ENCODE results near the gene PXK.

Gene PXK

GRCh38 chr3:58383476-58383875 lies 50.8 kb downstream of the PXK start:
- DNase-seq (ENCODE audit: low read depth in 1 of 2, low spot score in 1 of 2), result no peak

- no peak for DNase-seq (ENCODE audit: low read depth in 1 of 2, low spot score in 1 of 2)
Observed at GRCh38 chr3:58383904-58384303, 51.2 kb downstream of the PXK start.

DNA sequence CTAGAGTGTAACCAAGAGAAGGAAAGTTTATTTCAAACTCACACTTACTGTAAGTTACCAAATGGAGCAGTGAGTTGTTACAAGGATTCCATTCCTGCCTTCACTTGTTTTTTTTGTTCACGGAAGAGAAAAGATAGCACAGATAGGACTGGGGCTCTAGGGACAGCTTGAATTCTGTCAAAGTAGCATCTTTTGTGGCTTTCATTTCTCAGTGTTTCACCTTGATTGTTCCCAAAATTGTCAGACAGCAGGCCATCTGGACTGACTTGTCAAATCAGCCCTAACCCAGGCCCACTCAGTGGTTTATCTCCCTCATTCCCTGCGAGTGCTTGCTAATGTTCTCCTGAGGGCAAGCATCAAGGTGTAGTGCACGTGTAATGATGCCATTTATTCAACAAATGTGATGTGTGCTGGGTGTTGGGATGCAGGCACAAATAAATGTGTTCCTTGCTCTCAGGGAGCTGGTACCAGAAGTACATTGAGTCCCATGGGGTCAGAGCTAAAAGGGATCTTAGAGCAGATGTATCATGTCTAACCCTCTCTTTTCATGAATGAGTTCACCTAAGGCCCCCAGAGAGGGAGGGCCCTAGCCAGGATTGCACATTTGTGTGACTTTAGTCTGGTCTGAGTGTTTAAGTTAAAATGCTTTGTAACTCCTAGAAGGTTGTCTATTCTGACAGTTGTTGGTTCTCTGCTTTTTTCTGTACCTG lies 51.8 kb downstream of the PXK start:
- no peak for DNase-seq (ENCODE audit: low read depth in 1 of 2, low spot score in 1 of 2)

- DNase-seq (ENCODE audit: low read depth in 1 of 2, low spot score in 1 of 2), result no peak
Observed at GRCh38 chr3:58386626-58387365, 54.1 kb downstream of the PXK start.

DNA sequence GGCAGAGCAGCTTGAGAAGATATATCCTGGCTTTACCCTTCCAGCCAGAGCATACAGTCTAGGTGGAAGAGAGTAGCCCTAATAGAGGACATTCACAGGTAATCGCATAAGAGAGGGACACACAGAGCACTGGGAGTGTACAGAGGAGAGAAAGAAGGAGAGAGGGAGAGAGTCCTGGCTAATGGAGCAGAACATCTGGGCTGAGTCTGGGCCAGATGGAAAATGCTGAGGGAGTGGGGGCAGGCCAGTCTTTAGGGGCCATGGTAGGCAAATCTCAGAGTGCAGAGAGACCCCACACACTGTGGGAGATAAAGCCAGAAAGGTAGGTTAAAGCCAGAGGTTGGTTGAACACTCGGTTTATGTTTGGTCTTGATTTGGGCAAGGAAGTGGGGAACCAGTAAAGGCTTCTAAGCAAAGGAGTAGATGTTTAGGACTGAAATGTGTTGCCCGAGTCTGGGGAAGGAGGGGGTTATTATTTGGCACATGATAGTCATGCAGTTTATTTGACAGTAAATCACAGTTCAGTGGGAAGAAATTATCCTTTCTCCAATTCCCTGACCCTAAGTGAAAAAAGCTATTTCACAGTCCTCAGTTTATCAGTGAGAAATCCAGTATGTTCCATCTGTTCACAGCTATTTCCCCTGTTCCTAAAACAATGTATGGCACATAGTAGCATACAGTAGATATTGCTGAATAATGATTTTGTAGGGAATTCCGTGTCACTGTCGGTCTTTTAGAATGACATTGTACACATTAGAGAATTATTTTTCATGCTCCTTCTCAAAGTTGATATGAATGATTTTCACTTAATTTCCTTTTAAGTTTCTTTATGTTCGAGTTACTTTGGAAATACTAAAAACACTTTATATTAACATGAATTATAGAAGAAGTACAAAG lies 55.2 kb downstream of the PXK start:
- DNase-seq (ENCODE audit: low read depth in 1 of 2, low spot score in 1 of 2), result no peak

- DNase-seq (ENCODE audit: low read depth in 1 of 2, low spot score in 1 of 2), result no peak
Observed at GRCh38 chr3:58388550-58389091, 55.9 kb downstream of the PXK start.

DNA sequence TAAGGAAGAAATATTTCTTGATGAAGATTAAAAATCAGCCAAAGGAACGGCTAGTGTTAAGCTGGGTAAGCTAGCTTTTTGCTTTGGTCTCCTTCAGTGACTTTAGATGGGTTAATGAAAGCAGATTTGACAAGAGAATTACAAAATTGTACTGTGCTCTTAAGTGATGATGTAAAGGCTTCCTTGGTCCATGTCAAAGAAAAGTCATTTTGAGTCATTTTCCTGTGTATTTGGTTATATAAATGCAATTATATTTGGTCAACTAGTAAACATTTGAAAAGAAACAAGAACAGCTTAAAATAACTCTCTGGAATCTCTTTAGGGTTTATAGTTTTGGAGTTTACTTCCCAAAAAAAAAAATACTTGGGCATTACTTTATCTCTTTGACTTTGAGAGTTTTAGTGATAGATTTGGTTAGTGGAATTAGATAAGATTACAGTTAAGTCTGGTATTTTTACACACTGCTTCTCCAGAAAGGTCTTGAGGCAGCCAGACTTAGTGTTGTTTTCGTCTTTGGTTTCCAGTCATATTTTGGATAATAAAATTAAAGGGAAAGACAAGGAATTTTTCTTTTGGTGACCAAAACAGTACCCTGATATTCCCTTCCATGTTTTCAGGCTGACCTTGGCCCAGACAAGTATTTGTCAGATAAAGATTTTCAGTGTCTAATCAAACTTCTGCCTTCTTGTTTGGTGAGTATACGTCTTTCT lies 58.6 kb downstream of the PXK start:
- DNase-seq (ENCODE audit: low read depth in 1 of 2, low spot score in 1 of 2), result no peak

DNA sequence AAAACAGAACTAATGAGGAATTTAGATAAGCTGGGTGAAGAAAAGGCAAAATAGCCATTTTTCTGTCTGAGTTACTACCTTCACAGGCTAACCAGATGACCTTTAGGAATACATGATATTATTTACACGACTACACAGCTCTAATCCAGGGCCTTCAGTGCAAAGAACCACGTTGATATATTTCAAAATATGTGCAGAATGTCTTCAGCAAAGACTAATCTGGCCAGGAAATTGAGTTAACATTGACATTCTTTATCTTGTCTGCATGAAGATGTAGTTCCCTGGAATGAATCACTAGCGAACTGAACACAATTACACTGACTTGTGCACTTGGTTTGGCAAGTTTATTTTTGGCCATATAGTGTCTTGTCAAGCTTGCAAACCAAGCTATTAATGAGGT lies 59.5 kb downstream of the PXK start:
- DNase-seq (ENCODE audit: low read depth in 1 of 2, low spot score in 1 of 2), result no peak

- no peak for DNase-seq (ENCODE audit: low read depth in 1 of 2, low spot score in 1 of 2)
Observed at GRCh38 chr3:58394339-58394738, 61.6 kb downstream of the PXK start.

DNA sequence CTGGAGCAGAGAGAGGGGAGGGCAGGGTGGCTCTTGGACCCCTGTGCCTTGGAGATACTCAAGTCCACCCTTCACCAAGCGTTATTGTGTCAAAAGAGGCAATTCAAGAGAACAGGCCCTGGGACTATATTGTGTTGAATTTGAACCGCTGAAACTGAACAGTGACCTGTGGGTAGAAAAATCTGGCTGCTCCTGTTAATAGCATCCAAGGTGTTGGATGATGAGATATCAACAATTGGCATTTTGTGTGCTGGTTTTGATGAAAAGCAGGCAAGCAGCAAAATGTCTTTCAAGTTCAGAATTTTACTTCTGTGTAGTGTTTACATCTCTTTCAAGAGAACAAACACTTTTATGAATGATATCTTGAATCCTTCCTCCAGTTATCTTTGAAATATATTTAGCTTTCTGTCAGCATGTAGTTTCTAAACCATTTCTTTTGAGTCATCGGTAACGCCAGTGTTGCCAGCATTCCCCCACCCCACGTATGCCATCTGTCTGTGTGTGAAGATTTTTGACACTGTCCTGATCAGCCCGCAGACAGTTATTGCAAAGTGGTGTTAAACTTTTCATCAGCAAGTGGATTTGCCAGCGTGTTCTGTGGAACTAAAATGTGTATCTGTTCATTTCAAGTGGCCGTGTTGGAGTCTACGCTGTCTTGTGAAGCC lies 66.1 kb downstream of the PXK start:
- DNase-seq (ENCODE audit: low read depth in 1 of 2, low spot score in 1 of 2), result no peak

- no peak for DNase-seq (ENCODE audit: low read depth in 1 of 2, low spot score in 1 of 2)
Observed at GRCh38 chr3:58403513-58404109, 70.9 kb downstream of the PXK start.

DNA sequence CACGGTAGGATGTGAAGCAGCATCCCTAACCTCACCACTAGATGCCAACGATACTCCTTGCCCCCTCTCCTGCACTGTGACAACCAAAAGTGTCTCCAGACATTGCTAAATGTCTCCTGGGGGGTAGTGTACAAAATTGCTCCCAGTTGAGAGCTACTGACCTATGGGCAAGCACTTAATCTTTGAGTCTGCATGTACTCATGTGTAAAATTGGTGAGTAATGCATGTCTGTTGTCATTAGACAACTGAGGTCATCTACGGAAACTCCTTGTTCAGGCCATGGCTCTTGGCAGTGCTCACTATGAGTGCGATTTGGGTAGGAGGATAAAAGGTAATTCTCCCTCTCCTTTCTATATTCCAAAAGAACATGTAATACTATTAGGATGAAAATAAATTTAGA lies 71.7 kb downstream of the PXK start:
- no peak for DNase-seq (ENCODE audit: low read depth in 1 of 2, low spot score in 1 of 2)

DNA sequence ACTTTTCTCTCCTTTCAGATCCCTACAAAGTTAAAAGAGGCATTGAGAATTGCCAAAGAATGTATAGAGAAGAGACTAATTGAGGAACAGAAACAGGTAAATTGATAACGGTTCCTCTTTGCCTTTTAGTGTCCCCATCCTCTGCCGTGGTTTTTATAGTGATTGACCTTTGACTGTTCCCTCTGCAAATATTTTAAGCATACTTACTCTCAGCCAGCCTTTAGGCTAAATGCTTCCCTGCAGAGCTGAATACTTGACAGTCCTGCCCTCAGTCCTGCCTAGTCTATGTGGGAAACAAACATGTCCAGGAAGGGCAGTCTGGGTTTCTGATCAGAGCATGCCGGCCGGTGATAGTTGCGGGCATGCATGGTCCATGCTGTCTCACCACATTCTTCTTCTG lies 76.2 kb downstream of the PXK start:
- DNase-seq (ENCODE audit: low read depth in 1 of 2, low spot score in 1 of 2), result no peak

- no peak for DNase-seq (ENCODE audit: low read depth in 1 of 2, low spot score in 1 of 2)
Observed at GRCh38 chr3:58409663-58410062, 77.0 kb downstream of the PXK start.

- no peak for DNase-seq (ENCODE audit: low read depth in 1 of 2, low spot score in 1 of 2)
Observed at GRCh38 chr3:58411036-58411435, 78.3 kb downstream of the PXK start.

GRCh38 chr3:58411851-58412830 lies 79.4 kb downstream of the PXK start:
- DNase-seq (ENCODE audit: low read depth in 1 of 2, low spot score in 1 of 2), result no peak

- DNase-seq (ENCODE audit: low read depth in 1 of 2, low spot score in 1 of 2), result no peak
Observed at GRCh38 chr3:58414538-58415197, 82.0 kb downstream of the PXK start.

DNA sequence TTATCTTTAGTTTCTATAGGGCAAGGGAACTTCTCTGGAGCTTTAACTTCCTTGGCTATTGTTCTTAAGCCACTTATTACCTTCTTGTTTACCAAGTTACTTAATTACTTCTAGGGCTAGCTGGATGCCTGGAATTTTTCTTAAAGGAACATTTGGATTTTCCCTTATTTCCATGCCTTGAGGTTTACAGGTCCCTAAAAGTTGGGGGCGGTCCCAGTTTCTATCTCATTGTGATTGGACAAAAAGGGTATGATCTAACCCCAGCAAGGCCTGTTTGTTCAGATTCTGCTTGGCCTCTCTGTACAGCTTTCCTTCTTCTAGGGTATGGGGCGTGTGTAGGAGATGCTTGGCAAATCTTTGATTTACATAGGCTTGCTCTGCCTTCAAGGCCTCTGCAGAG lies 83.5 kb downstream of the PXK start:
- DNase-seq (ENCODE audit: low read depth in 1 of 2, low spot score in 1 of 2), result no peak
